Stimulated activated CD8-positive, alpha-beta memory T cell treated with anti-CD3 and anti-CD28 coated beads, Interleukin-15, amount 100 ng/mL, for 1 hour (primary cell): ENCODE measurements around the gene SRCAP.
"Not testable (repeated sequence)": the region's sequence is repeated elsewhere in the genome, so short reads cannot be mapped to it uniquely, and the experiment has no call there.

Source experiments
- DNase-seq: peaks from one replicate; pipeline ENCODE4 v3.0.0-alpha.2; 2020; ENCODE audit warnings: low read depth

The SRCAP gene

DNA sequence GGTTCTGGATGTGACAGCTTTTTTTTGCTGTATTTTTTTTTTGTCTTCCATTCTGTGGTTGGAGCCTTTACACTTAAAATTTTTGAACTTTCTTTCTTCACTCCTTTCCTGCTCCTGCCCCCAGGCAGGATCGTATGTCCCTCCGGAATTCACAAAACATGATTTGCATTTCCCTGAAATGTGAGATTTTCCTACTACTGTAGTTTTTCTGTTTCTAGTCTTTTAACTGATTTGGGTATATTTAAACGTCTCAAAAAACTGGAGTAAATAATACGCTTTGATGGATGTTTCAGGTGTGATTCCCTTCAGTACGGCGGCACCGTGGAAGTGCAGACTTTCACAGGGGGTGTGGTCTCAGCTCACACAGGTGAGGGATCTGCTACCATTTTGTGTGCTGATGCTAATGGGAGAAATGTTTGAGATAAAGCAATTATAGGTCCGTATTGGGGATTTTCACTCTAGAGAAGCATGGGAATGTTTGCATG is 686 bp downstream of the SRCAP start:
- DNase-seq = no peak

DNA sequence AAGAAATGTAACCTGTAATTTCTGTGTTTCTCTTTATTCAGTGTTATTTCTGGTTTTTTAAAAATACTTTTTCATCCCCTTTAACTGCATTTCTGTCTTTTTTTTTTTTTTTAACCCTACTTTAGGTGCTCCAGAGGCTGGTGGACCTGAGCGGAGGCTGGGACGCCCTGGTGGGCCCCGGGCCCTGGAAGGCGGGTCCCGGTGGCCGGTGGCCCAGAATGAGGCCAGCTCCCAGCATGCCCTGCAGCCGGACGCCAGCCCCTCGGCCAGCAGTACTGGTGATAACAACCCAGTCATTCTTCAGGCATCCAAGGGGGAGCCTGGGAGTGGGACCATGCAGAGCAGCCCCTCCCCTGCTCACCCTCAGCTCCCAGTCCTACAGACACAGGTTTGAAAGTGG is 1.5 kb downstream of the SRCAP start:
- no peak for DNase-seq

DNA sequence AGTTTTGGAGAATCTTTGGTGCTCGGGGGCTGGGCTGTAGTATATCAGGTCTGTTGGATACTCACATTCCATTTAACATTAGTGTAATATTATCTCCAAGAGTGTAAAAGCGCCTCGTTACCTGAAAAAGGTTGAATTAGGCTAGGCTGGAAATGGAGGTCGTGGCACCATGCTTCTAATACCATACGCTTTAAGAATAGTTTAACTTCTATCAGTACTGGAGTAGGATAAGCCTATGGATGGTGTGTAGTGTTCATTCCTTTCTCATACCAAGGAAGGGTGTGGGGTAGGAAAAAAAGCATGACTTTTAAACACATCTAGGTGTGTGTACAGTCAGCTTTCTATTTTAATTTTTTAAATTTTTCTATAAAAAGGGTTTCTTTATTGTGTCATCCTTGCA is 2.0 kb downstream of the SRCAP start:
- no peak for DNase-seq

DNA sequence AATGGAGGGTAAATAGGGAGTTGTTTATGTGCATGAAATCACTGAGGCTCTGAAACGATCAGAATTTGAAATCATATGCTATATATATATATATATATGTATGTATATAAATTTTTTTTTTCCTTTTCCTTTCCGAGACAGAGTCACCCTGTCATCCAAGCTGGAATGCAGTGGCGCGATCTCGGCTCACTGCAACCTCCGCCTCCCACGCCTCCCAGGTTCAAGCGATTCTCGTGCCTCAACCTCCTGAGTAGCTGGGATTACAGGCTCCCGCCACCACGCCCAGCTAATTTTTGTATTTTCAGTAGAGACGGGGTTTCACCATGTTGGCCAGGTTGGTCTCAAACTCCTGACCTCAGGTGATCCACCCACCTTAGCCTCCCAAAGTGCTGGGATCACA is 4.1 kb downstream of the SRCAP start:
- DNase-seq = not testable (repeated sequence)

DNA sequence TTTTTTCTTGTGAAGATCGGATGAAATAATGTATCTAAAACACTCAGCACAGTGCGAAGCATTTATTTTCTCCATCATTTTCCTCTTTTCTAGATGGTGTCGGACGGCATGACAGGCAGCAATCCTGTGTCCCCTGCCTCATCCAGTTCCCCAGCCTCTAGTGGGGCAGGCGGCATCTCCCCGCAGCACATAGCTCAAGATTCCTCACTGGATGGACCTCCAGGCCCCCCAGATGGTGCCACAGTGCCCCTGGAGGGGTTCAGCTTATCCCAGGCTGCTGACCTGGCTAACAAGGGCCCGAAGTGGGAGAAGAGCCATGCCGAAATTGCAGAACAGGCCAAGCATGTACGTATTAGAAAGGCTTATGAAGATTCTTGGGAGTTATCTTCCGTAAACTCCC is 5.0 kb downstream of the SRCAP start:
- no peak for DNase-seq

DNA sequence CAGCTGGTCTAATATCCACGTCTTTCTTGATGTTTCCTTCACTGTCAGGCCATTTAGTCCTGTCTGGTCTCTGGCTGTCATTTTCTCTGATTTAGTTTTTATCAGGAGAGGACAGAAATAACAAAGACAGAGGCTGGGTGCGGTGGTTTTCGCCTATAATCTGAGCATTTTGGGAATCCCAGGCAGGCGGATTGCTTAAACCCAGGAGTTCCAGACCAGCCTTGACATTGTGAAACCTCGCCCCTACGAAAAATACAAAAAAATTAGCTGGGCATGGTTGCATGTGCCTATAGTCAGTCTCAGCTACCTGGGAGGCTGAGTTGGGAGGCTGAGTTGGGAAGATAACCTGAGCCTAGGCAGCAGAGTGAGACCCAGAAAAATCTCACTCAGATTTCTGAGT is 7.1 kb downstream of the SRCAP start:
- no peak for DNase-seq

DNA sequence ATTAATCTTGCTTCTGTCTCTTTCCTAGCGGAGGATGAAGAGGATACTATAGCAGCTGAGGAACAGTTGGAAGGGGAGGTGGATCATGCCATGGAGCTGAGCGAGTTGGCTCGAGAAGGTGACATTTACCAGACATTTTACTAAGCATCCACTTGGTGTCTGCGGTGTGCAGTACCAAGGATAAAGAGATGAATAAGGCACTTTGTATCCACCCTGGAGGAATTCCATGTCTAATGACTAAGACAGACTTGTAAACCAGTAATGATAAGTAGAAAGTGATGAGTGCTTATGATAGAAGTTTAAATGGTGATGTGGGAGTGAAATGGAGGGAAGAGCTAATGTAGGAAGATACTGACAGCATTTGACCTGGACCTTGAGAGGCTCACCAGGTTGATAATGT is 12.0 kb downstream of the SRCAP start:
- no peak for DNase-seq

DNA sequence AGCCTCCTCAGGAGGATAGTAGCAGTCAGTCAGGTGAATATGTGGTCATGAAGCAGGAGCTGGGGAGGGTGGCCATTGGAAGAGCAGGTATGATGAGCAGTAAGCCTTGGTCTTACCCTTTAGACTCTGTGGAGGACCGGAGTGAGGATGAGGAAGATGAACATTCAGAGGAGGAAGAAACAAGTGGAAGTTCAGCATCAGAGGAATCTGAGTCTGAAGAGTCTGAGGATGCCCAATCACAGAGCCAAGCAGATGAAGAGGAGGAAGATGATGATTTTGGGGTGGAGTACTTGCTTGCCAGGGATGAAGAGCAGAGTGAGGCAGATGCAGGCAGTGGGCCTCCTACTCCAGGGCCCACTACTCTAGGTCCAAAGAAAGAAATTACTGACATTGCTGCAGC is 12.7 kb downstream of the SRCAP start:
- no peak for DNase-seq

DNA sequence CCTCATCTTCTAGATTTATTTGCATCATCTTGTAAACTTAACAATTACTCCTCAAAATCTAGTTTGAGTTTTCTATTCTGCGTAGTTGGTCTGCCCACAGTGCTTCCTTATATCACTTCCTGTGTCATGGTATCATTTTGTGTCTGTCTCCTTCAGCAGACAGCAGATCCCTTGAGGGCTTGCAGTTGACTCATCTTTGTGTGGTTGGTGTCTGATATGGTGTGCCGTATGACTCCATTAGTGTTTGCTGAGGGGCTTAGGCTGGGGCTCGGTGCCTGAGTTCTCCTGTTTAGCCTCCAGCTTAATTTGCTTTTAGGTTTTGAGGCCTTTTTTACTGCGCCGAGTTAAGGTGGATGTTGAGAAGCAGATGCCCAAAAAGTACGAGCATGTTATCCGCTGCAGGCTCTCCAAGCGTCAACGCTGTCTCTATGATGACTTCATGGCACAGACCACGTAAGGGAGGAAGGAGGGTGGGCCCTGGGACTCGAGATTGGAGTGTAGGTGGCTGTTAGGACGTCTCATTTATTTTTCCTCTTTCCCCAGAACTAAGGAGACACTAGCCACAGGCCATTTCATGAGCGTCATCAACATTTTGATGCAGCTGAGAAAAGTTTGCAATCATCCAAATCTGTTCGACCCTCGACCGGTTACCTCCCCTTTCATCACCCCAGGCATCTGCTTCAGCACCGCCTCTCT is 16.9 kb downstream of the SRCAP start:
- peak; percentile 15 for DNase-seq

DNA sequence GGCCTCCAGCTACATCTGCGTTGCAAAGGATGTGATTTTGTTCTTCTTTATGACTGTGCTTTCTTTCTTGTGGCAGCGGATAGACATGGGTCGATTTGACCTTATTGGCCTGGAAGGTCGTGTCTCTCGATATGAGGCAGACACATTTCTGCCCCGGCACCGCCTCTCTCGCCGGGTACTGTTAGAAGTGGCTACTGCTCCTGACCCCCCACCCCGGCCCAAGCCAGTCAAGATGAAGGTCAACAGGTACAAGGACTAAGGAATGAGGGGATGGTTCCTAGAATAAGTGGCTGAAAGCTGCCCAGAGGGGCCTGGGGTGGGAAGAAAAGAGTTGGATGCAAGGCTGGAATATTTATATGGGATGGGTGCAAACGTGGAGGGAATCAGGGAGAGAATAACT is 21.1 kb downstream of the SRCAP start:
- DNase-seq = no peak

DNA sequence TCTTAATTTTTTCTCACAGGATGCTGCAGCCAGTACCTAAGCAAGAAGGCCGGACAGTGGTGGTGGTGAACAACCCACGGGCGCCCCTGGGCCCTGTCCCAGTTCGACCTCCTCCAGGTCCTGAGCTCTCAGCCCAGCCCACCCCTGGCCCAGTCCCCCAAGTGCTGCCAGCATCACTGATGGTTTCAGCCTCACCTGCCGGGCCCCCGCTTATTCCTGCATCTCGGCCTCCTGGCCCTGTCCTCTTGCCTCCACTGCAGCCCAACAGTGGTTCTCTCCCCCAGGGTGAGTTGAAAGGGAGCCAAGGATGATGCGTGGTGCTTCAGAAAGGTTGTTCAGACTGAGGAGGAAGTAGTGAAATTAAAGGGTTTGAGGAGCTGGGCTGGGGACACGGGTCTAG is 21.7 kb downstream of the SRCAP start:
- DNase-seq = no peak

DNA sequence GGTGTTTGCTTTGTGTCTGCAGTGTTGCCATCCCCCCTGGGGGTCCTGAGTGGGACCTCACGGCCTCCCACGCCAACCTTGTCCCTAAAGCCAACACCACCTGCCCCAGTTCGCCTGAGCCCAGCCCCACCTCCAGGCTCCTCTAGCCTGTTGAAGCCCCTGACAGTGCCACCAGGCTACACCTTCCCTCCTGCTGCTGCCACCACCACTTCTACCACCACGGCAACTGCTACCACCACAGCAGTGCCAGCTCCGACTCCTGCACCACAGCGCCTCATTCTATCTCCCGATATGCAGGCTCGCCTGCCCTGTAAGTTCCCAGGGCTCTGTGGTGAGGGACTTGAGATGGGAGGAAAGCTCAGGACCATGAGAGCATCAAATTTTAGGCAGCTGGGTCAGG is 22.2 kb downstream of the SRCAP start:
- DNase-seq = no peak

DNA sequence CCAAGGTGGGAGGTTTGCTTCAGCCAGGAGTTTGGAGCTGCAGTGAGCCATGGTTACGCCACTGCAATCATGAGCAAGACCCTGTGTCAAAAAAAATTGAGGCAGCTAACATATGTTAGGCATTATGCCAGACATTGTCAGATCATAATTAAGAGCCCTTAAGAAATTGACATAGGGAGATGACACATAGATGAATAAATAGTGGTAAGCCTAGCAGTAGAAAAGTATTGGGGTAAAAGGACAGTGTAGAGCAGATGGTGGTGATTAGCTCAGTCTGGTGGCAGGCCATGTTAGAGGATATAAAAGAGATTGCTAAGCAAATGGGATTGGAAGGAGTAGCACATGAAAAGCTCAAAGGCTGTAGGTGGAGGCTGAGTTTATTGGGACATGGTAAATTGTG is 22.6 kb downstream of the SRCAP start:
- DNase-seq = no peak

DNA sequence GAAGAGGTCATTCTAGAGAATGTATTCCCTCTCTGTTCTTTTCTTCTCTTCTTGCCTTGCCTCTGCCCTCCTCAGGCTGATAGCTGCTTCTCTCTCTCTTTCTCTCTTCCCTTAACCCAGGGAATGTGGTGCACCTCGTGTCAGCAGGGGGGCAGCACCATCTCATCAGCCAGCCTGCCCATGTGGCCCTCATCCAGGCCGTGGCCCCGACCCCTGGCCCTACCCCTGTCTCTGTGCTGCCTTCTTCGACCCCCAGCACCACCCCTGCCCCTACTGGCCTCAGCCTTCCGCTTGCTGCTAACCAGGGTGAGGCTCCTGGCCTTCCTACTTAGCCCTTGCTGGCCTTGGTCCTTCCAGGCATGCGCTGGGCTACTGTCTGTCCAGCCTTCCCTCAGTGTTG is 23.5 kb downstream of the SRCAP start:
- no peak for DNase-seq

DNA sequence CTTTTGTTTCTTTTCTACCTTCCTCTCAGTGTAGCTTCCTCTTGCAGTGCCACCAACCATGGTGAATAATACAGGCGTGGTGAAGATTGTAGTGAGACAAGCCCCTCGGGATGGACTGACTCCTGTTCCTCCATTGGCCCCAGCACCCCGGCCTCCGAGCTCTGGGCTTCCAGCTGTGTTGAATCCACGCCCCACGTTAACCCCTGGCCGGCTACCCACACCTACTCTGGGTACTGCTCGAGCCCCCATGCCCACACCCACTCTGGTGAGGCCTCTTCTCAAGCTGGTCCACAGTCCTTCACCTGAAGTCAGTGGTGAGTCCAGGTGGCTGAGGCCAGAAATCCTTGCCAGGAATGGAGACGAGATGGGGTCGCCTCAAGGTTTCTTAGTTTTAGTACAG is 23.9 kb downstream of the SRCAP start:
- no peak for DNase-seq

DNA sequence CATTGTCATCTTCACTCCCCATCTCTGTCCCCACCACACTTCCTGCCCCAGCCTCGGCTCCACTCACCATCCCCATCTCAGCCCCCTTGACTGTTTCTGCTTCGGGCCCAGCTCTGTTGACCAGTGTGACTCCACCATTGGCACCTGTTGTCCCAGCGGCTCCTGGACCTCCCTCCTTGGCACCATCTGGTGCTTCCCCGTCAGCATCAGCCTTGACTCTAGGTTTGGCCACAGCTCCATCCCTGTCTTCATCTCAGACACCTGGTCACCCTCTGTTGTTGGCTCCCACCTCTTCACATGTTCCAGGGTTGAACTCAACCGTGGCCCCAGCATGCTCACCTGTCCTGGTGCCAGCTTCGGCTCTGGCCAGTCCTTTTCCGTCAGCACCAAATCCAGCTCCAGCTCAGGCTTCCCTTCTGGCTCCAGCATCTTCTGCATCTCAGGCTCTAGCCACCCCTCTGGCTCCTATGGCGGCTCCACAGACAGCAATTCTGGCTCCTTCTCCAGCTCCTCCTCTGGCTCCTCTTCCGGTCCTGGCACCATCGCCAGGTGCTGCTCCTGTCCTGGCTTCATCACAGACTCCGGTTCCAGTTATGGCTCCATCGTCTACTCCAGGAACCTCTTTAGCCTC is 24.9 kb downstream of the SRCAP start:
- no peak for DNase-seq

DNA sequence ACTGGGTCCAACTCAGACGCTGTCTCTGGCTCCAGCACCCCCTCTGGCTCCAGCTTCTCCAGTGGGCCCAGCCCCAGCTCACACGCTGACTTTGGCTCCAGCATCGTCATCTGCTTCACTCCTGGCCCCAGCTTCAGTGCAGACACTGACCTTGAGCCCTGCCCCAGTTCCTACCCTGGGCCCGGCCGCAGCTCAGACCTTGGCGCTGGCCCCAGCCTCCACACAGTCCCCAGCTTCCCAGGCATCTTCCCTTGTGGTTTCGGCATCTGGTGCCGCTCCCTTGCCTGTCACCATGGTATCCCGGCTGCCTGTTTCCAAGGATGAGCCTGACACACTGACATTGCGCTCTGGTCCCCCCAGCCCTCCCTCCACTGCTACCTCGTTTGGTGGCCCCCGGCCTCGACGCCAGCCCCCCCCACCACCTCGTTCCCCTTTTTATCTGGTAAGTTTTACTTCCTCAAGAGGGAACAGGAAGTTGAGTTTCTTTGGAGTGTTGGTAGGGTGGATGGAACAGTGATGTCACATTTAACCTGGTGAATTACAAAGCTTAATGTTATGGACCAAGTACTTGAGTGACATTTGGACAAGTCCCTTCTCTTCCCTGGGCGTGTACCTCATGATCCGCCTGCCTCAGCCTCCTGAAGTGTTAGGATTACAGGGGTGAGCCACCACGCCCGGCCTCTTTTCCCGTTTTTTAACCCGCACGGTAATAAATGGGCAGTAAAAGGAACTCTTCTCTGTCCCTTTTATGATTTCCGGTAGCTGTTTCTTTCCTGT is 25.9 kb downstream of the SRCAP start:
- DNase-seq = no peak

DNA sequence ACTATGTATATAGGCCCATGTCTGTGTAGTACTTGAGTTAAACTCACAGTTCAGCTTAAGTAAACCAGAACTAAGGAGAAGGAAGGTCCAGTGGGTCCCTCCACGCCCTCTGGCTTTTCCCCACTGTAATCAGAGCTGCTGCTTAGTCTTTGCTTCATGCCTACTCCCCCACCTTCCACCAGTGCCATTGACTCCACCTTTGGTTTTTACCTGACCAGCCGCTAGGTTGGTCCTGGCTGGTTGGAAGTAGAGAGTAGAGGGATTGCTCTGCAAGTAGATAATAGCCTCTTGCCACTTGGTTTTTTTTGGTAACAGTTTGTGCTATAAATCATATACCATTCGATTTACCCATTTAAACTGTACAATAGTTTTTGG is 26.4 kb downstream of the SRCAP start:
- no peak for DNase-seq

DNA sequence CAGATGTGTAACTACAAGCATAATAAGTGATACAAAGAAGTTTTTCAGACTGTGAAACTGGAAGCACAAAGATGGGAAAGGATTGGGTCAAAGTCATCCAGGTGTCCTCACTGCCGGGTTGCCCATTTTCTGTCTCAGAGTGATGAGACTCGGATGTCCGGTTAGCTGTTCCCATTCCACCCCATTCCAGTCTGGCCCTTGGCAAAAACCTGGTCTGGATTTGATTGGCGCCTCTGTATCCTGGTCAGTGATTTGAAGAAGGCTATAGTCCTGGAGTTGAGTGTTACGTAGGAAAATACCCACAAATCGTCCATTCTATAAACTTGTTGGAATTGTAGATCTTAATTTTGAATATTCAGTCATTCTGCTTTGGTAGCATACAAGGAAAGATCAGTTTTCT is 29.4 kb downstream of the SRCAP start:
- no peak for DNase-seq

DNA sequence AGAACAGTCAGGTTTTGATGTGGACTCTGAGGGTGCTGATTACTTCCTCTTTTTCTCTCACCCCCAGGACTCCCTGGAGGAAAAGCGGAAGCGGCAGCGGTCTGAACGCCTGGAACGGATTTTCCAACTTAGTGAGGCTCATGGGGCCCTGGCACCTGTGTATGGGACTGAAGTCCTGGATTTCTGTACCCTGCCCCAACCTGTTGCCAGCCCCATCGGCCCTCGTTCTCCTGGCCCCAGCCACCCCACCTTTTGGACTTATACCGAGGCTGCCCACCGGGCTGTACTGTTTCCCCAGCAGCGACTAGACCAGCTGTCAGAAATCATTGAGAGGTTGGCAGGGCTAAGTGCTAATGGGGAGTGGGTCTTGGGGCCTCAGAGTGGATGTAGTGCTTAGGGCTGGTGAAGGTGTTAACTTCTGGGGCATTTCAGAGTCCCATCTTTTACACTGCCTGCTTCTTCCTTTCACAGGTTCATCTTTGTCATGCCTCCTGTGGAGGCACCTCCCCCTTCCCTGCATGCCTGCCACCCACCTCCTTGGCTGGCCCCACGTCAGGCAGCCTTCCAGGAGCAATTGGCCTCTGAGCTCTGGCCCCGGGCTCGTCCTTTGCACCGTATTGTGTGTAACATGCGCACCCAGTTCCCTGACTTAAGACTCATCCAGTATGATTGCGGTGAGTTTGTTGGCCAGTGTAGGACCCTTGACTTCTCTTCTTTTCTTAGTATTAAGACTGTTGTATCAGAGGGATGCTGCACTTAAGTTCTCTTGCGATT is 30.1 kb downstream of the SRCAP start:
- DNase-seq = no peak

DNA sequence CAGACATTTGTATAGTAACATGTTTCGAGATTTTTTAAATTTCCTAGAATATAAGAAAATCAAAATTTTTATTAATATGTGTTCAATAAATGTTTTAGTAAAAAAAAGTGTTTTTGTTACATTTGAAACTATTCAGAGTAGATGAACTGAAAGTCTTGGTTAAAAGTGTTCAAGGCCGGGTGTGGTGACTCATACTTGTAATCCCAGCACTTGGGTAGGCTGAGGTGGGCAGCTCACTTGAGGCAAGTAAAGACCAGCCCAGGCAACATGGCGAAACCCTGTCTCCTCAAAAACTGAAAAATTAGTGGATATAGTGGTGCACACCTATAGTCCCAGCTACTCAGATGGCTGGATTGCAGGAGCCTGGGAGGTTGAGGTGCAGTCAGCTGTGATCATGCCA is 32.4 kb downstream of the SRCAP start:
- no peak for DNase-seq

DNA sequence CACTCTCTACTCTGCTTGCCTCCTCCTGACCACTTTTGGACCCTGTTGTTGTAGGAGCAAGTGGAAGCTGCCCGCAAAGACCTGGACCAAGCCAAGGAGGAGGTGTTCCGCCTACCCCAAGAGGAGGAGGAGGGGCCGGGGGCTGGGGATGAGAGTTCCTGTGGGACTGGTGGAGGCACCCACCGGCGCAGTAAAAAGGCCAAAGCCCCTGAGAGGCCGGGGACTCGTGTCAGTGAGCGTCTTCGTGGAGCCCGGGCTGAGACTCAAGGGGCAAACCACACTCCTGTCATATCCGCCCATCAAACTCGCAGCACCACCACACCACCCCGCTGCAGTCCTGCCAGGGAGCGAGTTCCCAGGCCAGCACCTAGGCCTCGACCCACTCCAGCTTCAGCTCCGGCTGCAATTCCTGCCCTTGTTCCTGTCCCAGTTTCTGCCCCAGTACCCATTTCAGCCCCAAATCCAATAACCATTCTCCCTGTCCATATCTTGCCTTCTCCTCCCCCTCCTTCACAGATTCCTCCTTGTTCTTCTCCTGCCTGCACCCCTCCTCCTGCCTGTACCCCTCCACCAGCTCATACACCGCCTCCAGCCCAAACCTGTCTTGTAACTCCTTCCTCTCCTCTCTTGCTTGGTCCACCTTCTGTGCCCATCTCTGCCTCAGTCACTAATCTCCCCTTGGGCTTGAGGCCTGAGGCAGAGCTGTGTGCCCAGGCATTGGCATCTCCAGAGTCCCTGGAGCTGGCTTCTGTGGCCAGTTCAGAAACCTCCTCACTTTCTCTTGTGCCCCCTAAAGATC is 38.2 kb downstream of the SRCAP start:
- DNase-seq = no peak
